Activated naive CD4-positive, alpha-beta T cell treated with anti-CD3 and anti-CD28 coated beads, Interleukin-2, amount 10 ng/mL, durations not matched to agents 7 days and 5 days (primary cell): ENCODE data around the gene LDLRAD3.

Experiments
- CTCF ChIA-PET: fragments of 350-600 bp; sonication (Branson Sonifier 250); formaldehyde crosslinking; loops from one replicate; lab custom pipeline; 2021; ENCODE audit warnings: antibody characterized with exemption; lab: Charles Lee
- DNase-seq: peaks from one replicate; pipeline ENCODE4 v3.0.0-alpha.2; 2020
- H3K27ac Mint-ChIP-seq: one replicate; pipeline ENCODE4 v1.8.0; 2021; ENCODE audit warnings: mild to moderate bottlenecking, moderate library complexity, mixed read lengths
- H3K27me3 Mint-ChIP-seq: one replicate; pipeline ENCODE4 v1.8.0; 2021; ENCODE audit warnings: mild to moderate bottlenecking, mixed read lengths
- H3K36me3 Mint-ChIP-seq: one replicate; pipeline ENCODE4 v1.8.0; 2021; ENCODE audit warnings: mixed read lengths
- H3K4me1 Mint-ChIP-seq: one replicate; pipeline ENCODE4 v1.8.0; 2021; ENCODE audit warnings: mixed read lengths
- H3K4me3 Mint-ChIP-seq: one replicate; pipeline ENCODE4 v1.8.0; 2021; ENCODE audit warnings: mild to moderate bottlenecking, moderate library complexity, mixed read lengths
- H3K9me3 Mint-ChIP-seq: one replicate; pipeline ENCODE4 v1.8.0; 2021; ENCODE audit warnings: mixed read lengths

LDLRAD3 gene

DNA sequence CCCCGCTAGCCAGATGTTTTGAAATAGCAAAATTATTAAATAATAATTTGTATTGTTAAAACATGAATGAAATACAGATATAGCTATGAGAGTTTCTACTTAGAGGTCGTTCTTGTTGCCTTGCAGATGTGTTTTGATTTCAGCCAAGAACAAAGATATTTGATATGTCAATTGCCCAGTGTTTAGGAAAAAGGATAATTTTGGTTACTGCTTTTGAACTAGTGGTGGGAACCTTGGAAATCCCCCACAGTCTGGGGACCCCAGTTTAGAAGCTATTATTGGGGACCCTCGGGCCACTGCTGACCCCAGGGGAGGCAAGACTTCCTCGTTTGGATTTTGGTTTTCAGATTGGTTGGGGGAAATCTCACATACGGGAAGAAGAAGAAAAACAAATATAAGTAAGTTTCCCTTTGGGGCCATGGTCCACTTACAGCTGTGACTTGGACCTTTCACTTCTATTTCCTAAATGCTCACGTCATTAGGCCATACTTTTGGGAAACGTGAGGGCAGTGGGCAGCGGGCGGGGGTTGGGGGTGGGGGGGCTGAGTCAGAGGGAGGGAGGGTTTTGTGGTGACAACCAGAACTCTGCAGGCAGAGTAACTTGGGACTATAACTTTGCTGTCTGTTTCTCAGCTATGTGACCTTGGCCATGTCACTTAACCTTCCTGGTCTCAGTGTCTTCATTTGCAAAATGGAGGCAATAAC lies 37.0 kb downstream of the LDLRAD3 start:
- Mint-ChIP-seq H3K4me1 (no peaks in the 10 kb centered on the region), H3K4me3 (no peak overlapping the region), H3K27ac (no peak overlapping the region), H3K27me3 (peaks cover 3% of the 10 kb centered on the region), H3K9me3 (no peaks in the 10 kb centered on the region), H3K36me3 (no peaks in the 10 kb centered on the region)
- DNase-seq: no peak
- CTCF ChIA-PET: no interaction called here

DNA sequence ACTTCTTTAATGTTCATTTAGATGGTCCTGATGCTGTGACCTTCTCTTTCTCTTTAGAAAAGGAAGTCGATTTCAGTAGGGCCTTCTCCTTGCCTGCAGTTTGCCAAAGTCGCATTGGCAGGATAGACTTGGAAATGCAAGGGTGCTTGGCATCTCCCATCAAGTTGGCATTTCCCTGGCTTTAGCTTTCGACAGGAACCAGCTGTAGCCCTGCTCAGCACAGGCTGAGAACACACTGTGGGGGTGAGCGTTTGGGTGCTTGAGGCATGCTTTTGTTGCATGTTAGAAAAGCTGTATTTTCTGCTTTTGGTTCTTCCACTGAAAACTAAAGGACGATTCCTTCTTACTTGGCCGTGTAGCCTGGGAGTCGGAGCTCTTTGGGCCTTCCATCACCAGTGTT lies 37.7 kb downstream of the LDLRAD3 start:
- no peak overlapping the region for H3K27ac Mint-ChIP-seq
- no peak for DNase-seq

DNA sequence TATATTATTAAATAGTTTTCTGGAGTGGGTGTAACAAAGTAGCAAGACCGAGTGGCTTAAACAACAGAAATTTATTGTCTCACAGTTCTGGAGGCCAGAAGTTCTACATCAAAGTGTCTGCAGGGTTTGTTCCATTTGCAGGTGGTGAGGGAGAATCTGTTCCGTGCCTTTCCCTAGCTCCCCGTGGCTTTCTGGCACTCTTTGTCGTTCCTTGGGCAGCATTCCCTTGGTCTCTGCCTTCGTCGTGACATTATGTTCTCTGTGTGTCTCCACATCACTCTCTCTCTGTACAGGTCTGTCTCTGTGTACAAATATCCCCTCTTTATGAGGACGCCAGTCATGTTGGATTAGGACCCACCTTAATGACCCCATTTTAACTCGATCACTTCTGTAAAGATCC lies 38.2 kb downstream of the LDLRAD3 start:
- no peak overlapping the region for H3K27ac Mint-ChIP-seq
- H3K36me3 Mint-ChIP-seq: no peaks in the 10 kb centered on the region

More for the DNA sequence above, 37.7 kb downstream of the LDLRAD3 start:
- Mint-ChIP-seq H3K4me3 (no peak overlapping the region), H3K36me3 (no peaks in the 10 kb centered on the region), H3K9me3 (no peaks in the 10 kb centered on the region), H3K27me3 (peaks cover 3% of the 10 kb centered on the region), H3K4me1 (no peaks in the 10 kb centered on the region)
- CTCF ChIA-PET: no interaction called here

DNA sequence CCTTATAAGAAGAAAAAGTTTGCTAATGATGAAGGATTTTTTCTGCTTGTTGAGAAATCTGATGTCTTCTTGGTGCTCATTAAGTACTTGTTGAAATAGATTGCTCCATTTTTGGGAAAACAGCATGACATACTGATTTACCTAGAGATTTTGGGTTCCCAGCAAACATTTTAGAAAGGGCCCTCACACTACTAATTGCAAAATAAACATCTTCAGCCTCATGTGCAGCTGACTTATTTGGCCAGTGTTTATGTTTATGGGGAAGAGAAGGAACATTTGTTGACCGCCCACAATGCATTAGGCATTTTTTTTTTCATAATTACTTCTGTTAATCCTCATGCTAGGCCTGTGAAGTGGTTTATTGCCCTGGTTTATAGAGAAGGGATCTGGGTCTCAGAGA lies 40.1 kb downstream of the LDLRAD3 start:
- H3K27me3 Mint-ChIP-seq: peaks cover 7% of the 10 kb centered on the region
- DNase-seq: no peak
- H3K4me3 Mint-ChIP-seq: no peak overlapping the region
- no peaks in the 10 kb centered on the region for H3K9me3 Mint-ChIP-seq
- no peak overlapping the region for H3K27ac Mint-ChIP-seq
- CTCF ChIA-PET: no interaction called here
- no peaks in the 10 kb centered on the region for H3K36me3 Mint-ChIP-seq
- no peaks in the 10 kb centered on the region for H3K4me1 Mint-ChIP-seq

More for the DNA sequence above, 38.2 kb downstream of the LDLRAD3 start:
- Mint-ChIP-seq H3K4me3 (no peak overlapping the region), H3K27me3 (peaks cover 3% of the 10 kb centered on the region), H3K4me1 (no peaks in the 10 kb centered on the region), H3K9me3 (no peaks in the 10 kb centered on the region)
- CTCF ChIA-PET: no interaction called here
- no peak for DNase-seq

DNA sequence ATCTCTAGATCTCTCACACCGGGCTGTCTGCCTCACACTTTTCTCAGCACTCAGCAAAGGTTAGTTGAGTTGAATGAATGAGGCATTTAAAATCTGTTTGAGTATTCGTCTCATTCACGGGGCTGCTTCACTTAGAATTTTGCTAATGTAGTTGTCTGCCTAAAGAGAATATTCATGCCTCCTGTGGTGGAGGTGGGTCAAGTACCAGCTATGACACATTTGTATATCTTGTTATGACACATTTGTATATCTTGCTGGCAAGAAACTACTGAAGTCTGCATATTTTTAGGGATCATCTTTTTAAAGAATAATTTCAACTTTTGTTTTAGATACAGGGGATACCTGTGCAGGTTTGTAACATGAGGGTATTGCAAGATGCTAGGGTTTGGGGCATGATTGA lies 43.1 kb downstream of the LDLRAD3 start:
- Mint-ChIP-seq H3K27me3 (peaks cover 13% of the 10 kb centered on the region), H3K9me3 (no peaks in the 10 kb centered on the region), H3K27ac (no peak overlapping the region), H3K4me1 (no peaks in the 10 kb centered on the region), H3K4me3 (no peak overlapping the region), H3K36me3 (no peaks in the 10 kb centered on the region)
- DNase-seq: no peak
- CTCF ChIA-PET: interaction anchor here (0.6 kb wide), 1 partner anchor 164 kb away, joined by 3 read pairs; no protein-coding TSS in a partner anchor

DNA sequence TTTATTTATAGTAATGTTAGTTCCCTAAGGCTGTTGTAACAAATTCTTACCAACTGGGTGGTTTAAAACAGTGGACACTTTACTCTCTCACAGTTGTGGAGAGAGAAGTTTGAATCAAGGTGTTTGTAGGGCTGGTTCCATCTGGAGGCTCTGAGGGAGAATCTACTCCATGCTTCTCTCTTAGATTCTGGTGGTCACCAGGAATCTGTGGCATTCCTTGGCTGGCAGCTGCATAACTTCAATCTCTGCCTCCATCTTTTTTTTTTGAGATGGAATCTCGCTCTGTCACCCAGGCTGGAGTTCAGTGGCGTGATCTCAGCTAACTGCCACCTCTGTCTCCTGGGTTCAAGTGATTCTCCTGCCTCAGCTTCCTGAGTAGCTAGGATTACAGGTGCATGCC lies 46.3 kb downstream of the LDLRAD3 start:
- no peaks in the 10 kb centered on the region for H3K36me3 Mint-ChIP-seq
- peaks cover 20% of the 10 kb centered on the region for H3K4me1 Mint-ChIP-seq

DNA sequence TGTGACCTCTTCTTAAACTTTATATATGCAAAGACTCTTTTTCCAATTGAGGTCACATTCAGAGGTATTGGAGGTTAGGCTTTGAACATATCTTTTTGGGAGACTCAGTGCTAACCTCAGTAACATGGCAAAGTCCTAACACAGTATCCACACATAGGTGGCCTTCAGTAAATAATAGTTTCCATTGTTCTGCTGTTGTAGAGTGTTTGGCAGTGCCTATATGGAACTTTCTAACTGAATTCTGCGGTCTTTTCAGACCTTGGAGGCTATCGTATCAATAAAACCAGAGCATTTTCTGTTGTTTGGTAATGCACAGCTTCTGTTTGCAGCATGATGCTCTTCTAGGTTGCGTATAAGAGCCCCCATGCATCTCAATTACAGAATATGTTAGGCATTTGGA lies 47.0 kb downstream of the LDLRAD3 start:
- no peak overlapping the region for H3K4me3 Mint-ChIP-seq
- peaks cover 10% of the 10 kb centered on the region for H3K27me3 Mint-ChIP-seq
- CTCF ChIA-PET: no interaction called here
- H3K9me3 Mint-ChIP-seq: peaks cover 5% of the 10 kb centered on the region
- peaks cover 21% of the 10 kb centered on the region for H3K4me1 Mint-ChIP-seq
- no peak for DNase-seq
- no peak overlapping the region for H3K27ac Mint-ChIP-seq
- no peaks in the 10 kb centered on the region for H3K36me3 Mint-ChIP-seq

More for the DNA sequence above, 46.3 kb downstream of the LDLRAD3 start:
- Mint-ChIP-seq H3K4me3 (no peak overlapping the region), H3K27me3 (peaks cover 10% of the 10 kb centered on the region), H3K27ac (no peak overlapping the region), H3K9me3 (peaks cover 4% of the 10 kb centered on the region)
- DNase-seq: no peak
- CTCF ChIA-PET: no interaction called here

DNA sequence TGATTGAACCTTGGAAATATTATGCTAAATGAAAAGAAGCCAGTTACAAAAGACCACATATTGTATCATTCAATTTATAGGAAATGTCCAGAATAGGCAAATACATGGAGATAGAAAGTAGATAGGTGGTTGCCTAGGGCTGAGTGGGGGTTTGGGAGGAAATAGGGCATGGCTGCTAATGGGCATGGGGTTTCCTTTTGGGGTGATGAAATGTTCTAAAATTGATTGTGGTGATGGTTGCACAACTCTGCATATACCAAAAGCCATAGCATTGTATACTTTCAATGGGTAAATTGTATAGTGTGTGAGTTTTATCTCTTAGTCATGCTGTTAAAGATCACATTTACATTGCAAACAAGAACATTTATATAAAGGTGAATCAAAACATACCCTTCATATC lies 48.7 kb downstream of the LDLRAD3 start:
- Mint-ChIP-seq H3K27me3 (peaks cover 15% of the 10 kb centered on the region), H3K36me3 (no peaks in the 10 kb centered on the region), H3K4me1 (peaks cover 21% of the 10 kb centered on the region), H3K27ac (no peak overlapping the region), H3K4me3 (no peak overlapping the region), H3K9me3 (peaks cover 5% of the 10 kb centered on the region)
- CTCF ChIA-PET: no interaction called here
- no peak for DNase-seq

DNA sequence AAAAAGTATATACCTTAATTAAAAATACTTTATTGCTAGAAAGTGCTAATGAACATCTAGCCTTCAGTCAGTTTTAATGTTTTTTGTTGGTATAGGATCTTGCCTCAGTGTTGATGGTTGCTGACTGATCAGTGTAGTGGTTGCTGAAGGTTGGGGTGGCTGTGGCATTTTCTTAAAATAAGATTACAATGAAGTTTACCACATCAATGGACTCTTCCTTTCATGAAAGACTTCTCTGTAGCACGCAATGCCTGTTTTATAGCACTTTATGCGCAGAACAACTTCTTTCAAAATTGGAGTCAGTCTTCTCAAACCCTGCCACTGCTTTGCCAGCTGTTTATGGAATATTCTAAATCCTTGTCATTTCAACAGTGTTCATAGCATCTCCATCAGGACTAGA lies 50.6 kb downstream of the LDLRAD3 start:
- CTCF ChIA-PET: no interaction called here
- Mint-ChIP-seq H3K4me3 (no peak overlapping the region), H3K4me1 (peaks cover 21% of the 10 kb centered on the region), H3K9me3 (peaks cover 5% of the 10 kb centered on the region), H3K27me3 (peaks cover 15% of the 10 kb centered on the region), H3K27ac (no peak overlapping the region), H3K36me3 (no peaks in the 10 kb centered on the region)
- DNase-seq: peak; percentile 45

DNA sequence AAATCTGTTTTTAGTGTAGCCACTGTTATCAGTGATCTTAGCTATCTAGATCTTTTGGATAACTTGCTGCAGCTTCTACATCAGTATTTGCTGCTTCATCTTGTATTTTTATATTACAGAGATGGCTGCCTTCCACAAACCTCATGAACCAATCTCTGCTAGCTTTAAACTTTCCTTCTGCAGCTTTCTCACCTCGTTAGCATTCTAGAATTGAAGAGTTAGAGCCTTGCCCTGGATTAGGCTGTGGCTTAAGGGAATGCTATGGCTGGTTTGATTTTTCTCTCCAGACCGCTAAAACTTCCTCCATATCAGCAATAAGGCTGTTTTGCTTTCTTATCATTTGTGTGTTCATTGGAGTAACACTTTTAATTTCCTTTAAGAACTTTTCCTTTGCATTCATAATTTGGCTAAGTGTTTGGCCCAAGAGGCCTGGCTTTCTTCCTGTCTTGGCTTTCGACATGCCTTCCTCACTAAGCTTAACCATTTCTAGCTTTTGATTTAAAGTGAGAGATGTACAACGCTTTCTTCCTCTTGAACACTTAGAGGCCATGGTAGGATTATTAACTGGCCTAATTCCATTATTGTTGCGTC lies 51.9 kb downstream of the LDLRAD3 start:
- H3K27ac Mint-ChIP-seq: no peak overlapping the region
- peaks cover 20% of the 10 kb centered on the region for H3K27me3 Mint-ChIP-seq
- DNase-seq: no peak
- H3K9me3 Mint-ChIP-seq: peaks cover 5% of the 10 kb centered on the region
- H3K36me3 Mint-ChIP-seq: no peaks in the 10 kb centered on the region
- no peak overlapping the region for H3K4me3 Mint-ChIP-seq
- CTCF ChIA-PET: no interaction called here
- peaks cover 21% of the 10 kb centered on the region for H3K4me1 Mint-ChIP-seq

DNA sequence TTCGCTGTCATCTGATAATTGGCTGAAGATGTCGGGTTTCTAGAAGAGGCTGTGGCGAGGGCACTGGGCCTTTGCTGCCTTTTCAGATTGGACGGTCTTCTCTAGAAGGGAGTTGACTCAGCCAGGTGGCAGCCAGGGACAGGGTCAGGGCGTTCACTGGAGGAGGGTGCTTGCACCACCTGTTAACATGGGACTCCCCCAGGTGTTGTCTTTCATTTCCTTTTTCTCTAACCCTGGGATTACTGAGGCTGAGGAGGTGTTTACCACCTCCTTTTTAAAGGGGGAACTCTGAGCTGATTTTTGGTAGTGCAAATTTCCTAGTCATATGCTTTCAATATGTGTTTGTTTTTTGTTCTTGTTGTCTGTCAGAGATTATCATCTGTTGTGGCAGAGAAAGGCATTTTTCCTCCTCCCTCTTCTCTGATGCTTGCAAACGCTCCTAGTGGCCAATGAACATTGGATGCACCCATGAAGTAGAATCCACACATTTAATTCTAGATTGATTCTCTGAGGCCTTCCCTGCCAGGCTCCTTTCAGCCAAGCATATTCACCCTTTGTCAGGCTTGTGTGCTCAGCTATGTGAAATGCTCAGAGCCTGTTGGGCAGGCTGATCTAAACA lies 54.1 kb downstream of the LDLRAD3 start:
- Mint-ChIP-seq H3K4me1 (peaks cover 20% of the 10 kb centered on the region), H3K36me3 (no peaks in the 10 kb centered on the region), H3K27me3 (peaks cover 19% of the 10 kb centered on the region), H3K27ac (no peak overlapping the region), H3K4me3 (no peak overlapping the region), H3K9me3 (peaks cover 5% of the 10 kb centered on the region)
- DNase-seq: no peak
- CTCF ChIA-PET: no interaction called here

DNA sequence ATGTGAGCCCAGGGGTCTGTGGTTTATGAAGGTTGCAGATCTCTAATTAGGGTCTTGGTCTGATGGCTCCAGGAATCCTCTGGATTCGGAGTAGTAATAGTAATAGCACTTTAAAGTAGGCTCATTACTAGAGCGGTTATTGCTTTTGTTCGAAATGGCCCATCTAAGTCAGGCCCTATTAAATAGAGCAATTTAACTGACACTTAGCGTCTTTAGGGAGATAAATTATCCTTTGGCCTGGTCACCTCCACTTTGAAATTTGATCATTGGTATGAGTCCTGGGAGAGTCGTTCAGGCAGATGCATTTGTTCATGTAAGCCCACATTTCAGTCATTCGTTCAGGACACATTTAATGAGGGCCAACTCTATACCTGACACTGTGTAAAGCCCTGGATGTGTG lies 54.8 kb downstream of the LDLRAD3 start:
- H3K4me3 Mint-ChIP-seq: no peak overlapping the region
- no peak for DNase-seq
- H3K27me3 Mint-ChIP-seq: peaks cover 19% of the 10 kb centered on the region
- no peaks in the 10 kb centered on the region for H3K36me3 Mint-ChIP-seq
- H3K9me3 Mint-ChIP-seq: peaks cover 5% of the 10 kb centered on the region
- H3K4me1 Mint-ChIP-seq: peaks cover 14% of the 10 kb centered on the region
- CTCF ChIA-PET: no interaction called here
- no peak overlapping the region for H3K27ac Mint-ChIP-seq

DNA sequence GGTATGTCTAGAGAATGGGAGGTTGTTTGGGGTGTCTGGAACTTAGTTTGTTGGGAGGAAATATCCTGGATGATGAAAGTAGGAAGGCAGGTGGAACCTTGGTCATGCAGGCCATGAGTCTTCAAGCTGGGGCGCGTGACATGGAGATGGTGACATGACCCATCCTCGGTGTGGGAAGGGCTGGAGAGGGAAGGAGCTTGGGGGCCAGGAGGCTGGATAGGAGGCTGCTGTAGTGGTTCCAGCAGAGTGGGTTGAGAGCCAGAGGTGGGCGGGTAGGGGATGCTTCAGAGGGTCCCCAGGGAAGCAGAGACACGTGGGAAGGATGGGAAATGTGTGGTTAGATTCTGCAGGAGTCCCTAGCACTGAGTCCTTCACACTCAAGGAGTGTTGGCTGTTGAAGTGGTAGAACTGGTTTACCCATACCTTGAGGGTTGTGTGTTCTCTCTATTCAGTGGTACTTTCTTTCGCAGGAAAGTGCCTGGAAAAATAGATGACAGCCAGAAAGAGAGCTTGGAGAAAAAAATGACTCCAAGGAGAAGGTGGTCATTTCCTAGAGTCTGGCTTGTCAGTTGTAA lies 56.8 kb downstream of the LDLRAD3 start:
- no peaks in the 10 kb centered on the region for H3K4me1 Mint-ChIP-seq
- CTCF ChIA-PET: no interaction called here
- H3K9me3 Mint-ChIP-seq: peaks cover 7% of the 10 kb centered on the region
- H3K27ac Mint-ChIP-seq: no peak overlapping the region
- peaks cover 23% of the 10 kb centered on the region for H3K27me3 Mint-ChIP-seq
- no peaks in the 10 kb centered on the region for H3K36me3 Mint-ChIP-seq
- no peak for DNase-seq
- H3K4me3 Mint-ChIP-seq: no peak overlapping the region

DNA sequence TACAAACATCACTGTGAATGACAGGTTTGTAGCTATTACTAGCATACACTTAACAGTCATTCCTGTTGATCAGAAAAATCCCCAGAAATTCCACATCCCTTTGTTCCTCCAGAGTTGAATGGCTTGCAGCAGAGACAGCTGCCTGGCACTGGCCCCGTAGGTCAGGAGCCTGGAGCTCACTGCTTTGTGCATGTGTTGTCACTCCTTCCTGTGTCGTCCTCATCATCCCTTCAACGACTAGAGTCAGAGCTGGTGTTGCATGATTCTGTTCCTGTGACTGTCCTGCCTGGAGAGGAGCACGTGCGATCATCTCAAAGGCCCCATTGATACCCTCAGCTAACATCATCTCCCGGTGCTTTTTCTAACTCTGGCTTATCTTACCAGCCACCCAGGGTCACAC lies 58.3 kb downstream of the LDLRAD3 start:
- no peak for DNase-seq
- Mint-ChIP-seq H3K9me3 (peaks cover 7% of the 10 kb centered on the region), H3K27me3 (peaks cover 21% of the 10 kb centered on the region), H3K36me3 (no peaks in the 10 kb centered on the region), H3K27ac (no peak overlapping the region), H3K4me3 (no peak overlapping the region), H3K4me1 (no peaks in the 10 kb centered on the region)
- CTCF ChIA-PET: interaction anchor here (0.5 kb wide), 1 partner anchor 291 kb away, joined by 7 read pairs; no protein-coding TSS in a partner anchor
